GM18526 (cell line): ENCODE measurements around the gene COQ7.

Source experiments
- POLR2A ChIP-seq: IDR thresholded peaks from 3 replicates; pipeline ENCODE4 v1.6.1; 2011; ENCODE audit not compliant: insufficient read length; ENCODE audit errors: extremely low read depth

COQ7 gene

GRCh38 chr16:19075511-19075910 is 8.1 kb downstream of the COQ7 start:
- TF ChIP-seq POLR2A: no peak

DNA sequence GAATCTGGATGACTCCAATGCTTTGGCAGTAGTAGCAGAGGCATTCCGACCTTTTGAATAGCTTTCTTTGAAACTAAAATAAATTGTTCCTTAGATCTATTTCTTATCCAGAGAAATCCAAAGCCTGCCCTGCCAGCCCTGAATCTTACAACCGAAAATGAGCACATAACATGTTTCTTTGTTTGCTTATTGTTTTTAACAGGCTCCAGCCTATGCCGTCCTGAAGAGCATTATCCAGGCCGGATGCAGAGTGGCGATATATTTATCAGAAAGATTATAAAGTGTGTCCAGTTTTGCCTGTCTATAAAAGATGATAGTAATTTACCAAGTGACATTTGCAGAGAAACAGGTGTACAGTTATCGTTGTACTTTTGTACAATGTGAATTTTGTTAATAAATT is 10.5 kb downstream of the COQ7 start:
- no peak for TF ChIP-seq POLR2A

- no peak for TF ChIP-seq POLR2A
These were observed 16.3 kb downstream of the COQ7 start for GRCh38 chr16:19083670-19084069.

DNA sequence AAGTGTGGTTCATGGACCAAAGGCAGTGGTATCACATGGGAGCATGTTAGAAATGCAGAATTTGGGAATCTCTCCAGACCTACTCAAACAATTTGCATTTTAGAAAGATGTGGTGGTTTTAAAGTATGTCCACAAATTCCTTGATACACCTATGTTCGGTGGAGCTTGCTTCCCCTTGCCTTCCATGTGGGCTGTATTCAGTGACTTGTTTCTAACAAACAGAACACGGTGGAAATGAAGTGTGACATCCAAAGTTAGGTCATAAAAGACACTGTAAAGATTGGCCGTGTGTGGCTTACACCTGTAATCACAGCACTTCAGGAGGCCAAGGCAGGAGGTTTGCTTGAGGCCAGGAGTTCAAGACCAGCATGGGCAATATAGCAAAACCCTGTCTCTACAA is 16.7 kb downstream of the COQ7 start:
- no peak for TF ChIP-seq POLR2A

DNA sequence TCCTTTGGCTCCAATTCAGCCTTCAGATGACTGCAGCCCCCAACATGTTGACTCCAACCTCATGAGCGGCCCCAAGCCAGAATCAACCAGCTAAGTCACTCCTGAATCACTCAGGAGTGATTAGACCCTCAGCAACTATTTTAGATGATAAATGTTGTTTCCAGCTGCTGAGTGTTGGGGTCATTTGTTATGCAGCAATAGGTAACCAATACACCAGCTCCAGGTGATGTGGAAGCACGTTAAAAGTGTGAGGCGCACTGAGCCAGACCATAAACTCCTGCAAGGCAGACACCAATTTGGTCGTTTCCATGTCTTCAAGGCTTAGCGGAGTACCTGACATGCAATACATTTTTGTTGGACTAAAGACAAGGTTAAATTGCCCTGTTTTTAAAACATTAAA is 17.5 kb downstream of the COQ7 start:
- TF ChIP-seq POLR2A: no peak

DNA sequence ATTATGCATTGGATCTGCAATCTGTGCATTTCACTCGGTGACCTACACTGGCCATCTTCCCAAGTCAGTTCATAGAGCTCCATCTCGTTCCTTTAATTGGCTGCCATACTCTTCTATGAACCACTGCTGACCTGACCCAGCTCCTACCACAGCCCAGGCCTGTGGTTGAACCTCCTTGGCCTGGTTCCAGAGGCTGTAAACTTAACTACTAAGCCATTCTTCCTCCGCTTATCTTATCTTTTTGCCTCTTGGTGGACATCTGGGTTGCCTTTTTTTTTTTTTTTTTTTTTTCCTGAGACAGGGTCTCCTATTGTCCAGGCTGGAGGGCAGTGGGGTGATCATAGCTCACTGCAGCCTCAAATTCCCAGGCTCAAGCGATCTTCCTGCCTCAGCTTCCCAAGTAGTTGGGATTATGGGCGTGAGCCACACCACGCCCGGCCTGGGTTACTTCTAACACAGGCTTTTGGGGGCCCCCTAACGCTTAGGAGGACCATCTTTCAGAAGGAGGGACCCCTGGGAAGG is 18.3 kb downstream of the COQ7 start:
- no peak for TF ChIP-seq POLR2A

DNA sequence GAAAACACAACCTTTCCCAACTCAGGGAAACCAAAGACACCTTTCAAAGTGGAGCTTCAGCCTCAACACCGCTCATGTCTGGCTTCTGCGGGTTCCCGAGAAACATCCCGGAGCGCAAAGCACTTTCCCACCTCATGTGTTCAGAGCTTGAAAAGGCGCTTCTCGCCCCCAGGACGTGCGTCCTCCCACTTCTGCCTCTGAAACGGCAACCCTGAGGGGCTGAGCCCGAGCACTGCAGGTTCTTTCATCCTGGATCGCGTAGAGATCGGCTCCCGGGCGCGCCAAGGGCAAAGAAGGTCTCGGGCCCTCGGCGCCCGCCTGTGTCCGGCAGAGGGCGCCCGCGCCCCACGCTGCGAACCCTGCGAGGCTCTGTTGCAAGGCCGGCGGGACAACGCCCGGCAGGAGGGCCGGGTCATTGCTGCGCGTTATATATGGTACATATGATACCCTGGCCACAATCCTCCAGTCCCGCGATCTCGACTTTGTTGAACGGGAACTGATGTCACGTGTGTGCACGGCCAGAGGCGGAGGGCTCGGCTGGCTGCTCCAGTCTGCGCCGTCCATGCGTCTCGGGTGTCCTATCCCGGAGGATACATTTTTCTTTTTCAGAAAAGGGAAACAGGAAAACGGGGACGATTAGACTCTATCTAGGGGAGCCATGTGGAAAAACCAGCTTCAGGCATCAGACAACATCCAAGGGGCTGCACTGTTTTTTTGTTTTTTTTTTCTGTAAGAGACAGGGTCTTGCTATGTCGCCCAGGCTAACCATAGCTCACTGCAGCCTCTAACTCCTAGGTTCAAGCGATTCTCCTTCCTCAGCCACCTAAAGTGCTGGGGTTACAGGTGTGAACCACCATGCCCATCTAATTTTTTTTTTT is 19.1 kb downstream of the COQ7 start:
- TF ChIP-seq POLR2A: no peak

- TF ChIP-seq POLR2A: no peak
These were observed 21.0 kb downstream of the COQ7 start for GRCh38 chr16:19088341-19088916.

- no peak for TF ChIP-seq POLR2A
These were observed 22.1 kb downstream of the COQ7 start for GRCh38 chr16:19089410-19089955.

DNA sequence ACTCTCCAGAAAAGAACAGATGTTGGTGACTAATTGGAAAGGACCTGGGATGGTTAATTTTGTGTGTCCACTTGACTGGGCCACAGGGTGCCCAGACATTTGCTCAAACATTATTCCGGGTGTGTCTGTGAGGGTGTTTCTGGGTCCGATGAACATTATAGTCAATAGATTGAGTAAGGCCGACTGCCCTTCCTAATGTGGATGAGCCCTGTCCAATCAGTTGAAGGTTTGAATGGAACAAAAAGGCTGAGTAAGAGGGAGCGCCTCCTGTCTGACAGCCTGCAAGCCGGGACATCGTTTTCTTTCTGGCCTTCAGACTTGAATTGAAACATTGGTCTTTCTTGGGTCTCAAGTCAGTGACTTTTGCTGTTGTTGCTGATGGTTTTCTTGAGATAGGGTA is 23.5 kb downstream of the COQ7 start:
- TF ChIP-seq POLR2A: no peak

- no peak for TF ChIP-seq POLR2A
These were observed 25.4 kb downstream of the COQ7 start for GRCh38 chr16:19092653-19093410.

- TF ChIP-seq POLR2A: no peak
These were observed 26.5 kb downstream of the COQ7 start for GRCh38 chr16:19093631-19094541.

DNA sequence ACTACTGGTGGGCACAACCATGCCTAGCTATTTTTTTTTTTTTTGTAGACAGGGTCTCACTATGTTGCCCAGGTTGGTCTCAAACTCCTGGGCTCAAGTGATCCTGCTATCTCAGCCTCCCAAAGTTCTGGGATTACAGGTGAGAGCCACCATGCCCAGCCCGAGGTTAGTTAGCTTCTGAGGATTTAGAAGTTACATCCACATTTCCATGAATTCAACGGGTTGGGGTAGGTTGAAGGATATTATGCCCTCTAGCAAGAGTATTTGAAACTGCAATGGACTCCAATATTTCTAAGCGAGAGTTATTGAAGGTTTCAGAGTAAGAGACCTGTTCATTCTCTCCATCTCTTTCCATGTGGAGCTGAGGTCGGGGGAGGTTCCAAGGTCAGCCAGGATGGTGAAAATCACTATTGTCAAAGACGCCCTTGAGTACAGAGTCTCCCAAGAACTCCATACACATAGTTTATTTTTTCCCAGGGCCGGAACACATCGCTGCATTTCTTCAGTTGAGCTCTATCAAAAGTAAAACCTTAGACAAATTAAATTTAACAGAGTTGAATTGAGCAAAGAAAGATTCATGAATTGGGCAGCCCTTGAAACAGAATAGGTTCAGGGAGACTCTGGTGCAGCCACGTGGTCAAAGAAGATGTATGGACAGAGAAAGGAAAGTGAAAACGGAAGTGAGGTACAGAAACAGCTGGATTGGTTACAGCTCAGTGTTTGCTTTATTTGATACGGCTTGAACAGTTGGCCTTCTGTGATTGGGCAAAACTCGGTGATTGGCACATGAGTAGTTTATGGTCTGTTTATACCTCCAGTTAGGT is 27.3 kb downstream of the COQ7 start:
- no peak for TF ChIP-seq POLR2A

DNA sequence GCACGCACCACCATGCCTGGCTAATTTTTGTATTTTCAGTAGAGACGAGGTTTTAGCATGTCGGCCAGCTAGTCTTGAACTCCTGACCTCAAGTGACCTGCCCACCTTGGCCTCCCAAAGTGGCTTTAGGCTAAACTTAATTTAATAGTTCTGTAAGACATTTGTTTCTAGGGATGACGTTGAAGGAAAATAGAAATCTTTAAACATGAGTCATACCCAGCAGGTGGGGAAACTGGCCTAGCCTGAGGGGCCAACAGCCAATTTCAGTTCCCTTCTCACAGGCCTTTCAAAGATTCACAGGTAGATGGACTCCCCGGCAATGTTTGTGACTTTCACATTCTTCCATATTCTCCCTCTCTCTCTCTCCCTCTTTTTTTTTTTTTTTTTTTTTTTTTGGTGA is 28.2 kb downstream of the COQ7 start:
- TF ChIP-seq POLR2A: no peak

GRCh38 chr16:19098173-19098572 is 30.8 kb downstream of the COQ7 start:
- TF ChIP-seq POLR2A: no peak
